ENCODE data around the gene FKBP6. TPM values are rescaled to one million over a fixed set of nuclear protein-coding genes. Genes with fewer than 3 reads are reported as not detected.

Gene FKBP6
- total RNA-seq, 1 experiment from 2014 or later: not detected

GRCh38 chr7:73366990-73367389 lies 39.0 kb downstream of the FKBP6 start:
- H3K23me2 ChIP-seq (ENCODE audit: insufficient read length, low read depth, low read length, poor library complexity, severe bottlenecking): no peaks in the 10 kb centered on the region
- no peak overlapping the region for H3K4me3 Mint-ChIP-seq
- no peak overlapping the region for H4K91ac ChIP-seq (ENCODE audit: insufficient read length, low read depth, low read length)
- no peak overlapping the region for H3K27ac ChIP-seq (ENCODE audit: insufficient read length, low read depth, low read length)
- H4K5ac ChIP-seq (ENCODE audit: insufficient read length, low read depth, low read length): no peak overlapping the region
- no peaks in the 10 kb centered on the region for H3K79me2 ChIP-seq (ENCODE audit: insufficient read depth, low read length)
- no peak overlapping the region; a peak in 1 of 7 replicates for H3K27ac Mint-ChIP-seq
- H3K9me3 ChIP-seq (ENCODE audit: control insufficient read depth, low read depth, low read length): no peaks in the 10 kb centered on the region
- no peak overlapping the region for H3K4me2 ChIP-seq (ENCODE audit: insufficient read depth, insufficient read length, low read length)
- H3K14ac ChIP-seq (ENCODE audit: insufficient read depth, low read length): no peak overlapping the region; the same call in 1 of the 2 replicates
- H2AK5ac ChIP-seq (ENCODE audit: insufficient read length, low read length): no peak overlapping the region
- no peak overlapping the region for H2BK120ac ChIP-seq (ENCODE audit: low read depth, low read length, poor library complexity, severe bottlenecking)
- no peak overlapping the region for H2BK5ac ChIP-seq (ENCODE audit: insufficient read length, low read length)
- DNase-seq: no peak
- no CpG with 5 or more reads among the region's 12 CpGs for WGBS (ENCODE audit: extremely low coverage, insufficient read length, low lambda C conversion rate)
- H3K79me1 ChIP-seq (ENCODE audit: insufficient read depth, low read depth, low read length, poor library complexity, severe bottlenecking): no peaks in the 10 kb centered on the region
- H4K20me1 ChIP-seq (ENCODE audit: control insufficient read depth, insufficient read depth, insufficient read length): no peaks in the 10 kb centered on the region
- no peak overlapping the region for H2BK12ac ChIP-seq (ENCODE audit: insufficient read length, low read depth, low read length)
- no peak overlapping the region for H2BK15ac ChIP-seq (ENCODE audit: low read depth, low read length)
- no peaks in the 10 kb centered on the region for H3K4me1 ChIP-seq (ENCODE audit: insufficient read depth, low read length)
- no peaks in the 10 kb centered on the region; the same call in 1 of the 2 replicates for H3K27me3 Mint-ChIP-seq (ENCODE audit: low read depth)
- no peaks in the 10 kb centered on the region for H3K9me3 Mint-ChIP-seq
- H3K18ac ChIP-seq (ENCODE audit: insufficient read length, low read depth, low read length): no peak overlapping the region
- H3K4ac ChIP-seq (ENCODE audit: low read depth, low read length): no peak overlapping the region
- H3K4me1 Mint-ChIP-seq: peaks cover 0 to 4% of the 10 kb centered on the region in 2 experiments; a peak in 2 of 4 replicates
- no peaks in the 10 kb centered on the region for H3K27me3 ChIP-seq (ENCODE audit: insufficient read depth, low read length)
- no peak overlapping the region for H3K9ac ChIP-seq (ENCODE audit: extremely low read depth, insufficient read length, low read length)
- no peak overlapping the region for H4K8ac ChIP-seq (replicated peaks; ENCODE audit: insufficient read length, low read depth, low read length)
- H3K23ac ChIP-seq (ENCODE audit: insufficient read length, low read depth, low read length): no peak overlapping the region
- no peak overlapping the region for H3K56ac ChIP-seq (ENCODE audit: insufficient read length, low read depth, low read length)
- no peak overlapping the region for H2AFZ ChIP-seq (ENCODE audit: low read length)
- no peaks in the 10 kb centered on the region for H3K36me3 Mint-ChIP-seq (ENCODE audit: insufficient read depth in 1 of 3, low read depth in 3 of 3)
- H2BK20ac ChIP-seq (ENCODE audit: low read depth, low read length, poor library complexity, severe bottlenecking): no peak overlapping the region
- TF ChIP-seq, protein P1, sequence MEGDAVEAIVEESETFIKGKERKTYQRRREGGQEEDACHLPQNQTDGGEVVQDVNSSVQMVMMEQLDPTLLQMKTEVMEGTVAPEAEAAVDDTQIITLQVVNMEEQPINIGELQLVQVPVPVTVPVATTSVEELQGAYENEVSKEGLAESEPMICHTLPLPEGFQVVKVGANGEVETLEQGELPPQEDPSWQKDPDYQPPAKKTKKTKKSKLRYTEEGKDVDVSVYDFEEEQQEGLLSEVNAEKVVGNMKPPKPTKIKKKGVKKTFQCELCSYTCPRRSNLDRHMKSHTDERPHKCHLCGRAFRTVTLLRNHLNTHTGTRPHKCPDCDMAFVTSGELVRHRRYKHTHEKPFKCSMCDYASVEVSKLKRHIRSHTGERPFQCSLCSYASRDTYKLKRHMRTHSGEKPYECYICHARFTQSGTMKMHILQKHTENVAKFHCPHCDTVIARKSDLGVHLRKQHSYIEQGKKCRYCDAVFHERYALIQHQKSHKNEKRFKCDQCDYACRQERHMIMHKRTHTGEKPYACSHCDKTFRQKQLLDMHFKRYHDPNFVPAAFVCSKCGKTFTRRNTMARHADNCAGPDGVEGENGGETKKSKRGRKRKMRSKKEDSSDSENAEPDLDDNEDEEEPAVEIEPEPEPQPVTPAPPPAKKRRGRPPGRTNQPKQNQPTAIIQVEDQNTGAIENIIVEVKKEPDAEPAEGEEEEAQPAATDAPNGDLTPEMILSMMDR (conservative IDR thresholded peaks at IDR 0.05): no peak
- no peak overlapping the region for H3T11ph ChIP-seq (ENCODE audit: low read length)
